Fibroblast of lung (primary cell): Measurements from ENCODE around the gene CFAP57. TPM values are rescaled to one million over a fixed set of nuclear protein-coding genes. Genes with fewer than 3 reads are reported as not detected.

Experiments
- DNase-seq, 2 donors: peaks; one replicate each; pipeline versions ENCODE4 v3.0.0 to v3.0.0-alpha.2; 2010; ENCODE audit warnings: low read depth in 2 of 2
- H2AFZ ChIP-seq: 2 replicates; pipeline ENCODE4 v1.5.1; 2012; ENCODE audit warnings: low read length, control low read depth, inconsistent platforms
- H3K27ac ChIP-seq: 2 replicates; pipeline ENCODE4 v1.5.1; 2011; ENCODE audit warnings: low read length, control low read depth; ENCODE audit not compliant: insufficient read depth
- H3K27me3 ChIP-seq: 2 replicates; pipeline ENCODE4 v1.5.1; 2011; ENCODE audit warnings: mild to moderate bottlenecking, low read length; ENCODE audit not compliant: control insufficient read depth, insufficient read depth
- H3K36me3 ChIP-seq: 2 replicates; pipeline ENCODE4 v1.5.1; 2011; ENCODE audit warnings: low read length; ENCODE audit not compliant: control insufficient read depth, insufficient read depth
- H3K4me1 ChIP-seq: 2 replicates; pipeline ENCODE4 v1.5.1; 2011; ENCODE audit warnings: low read length; ENCODE audit not compliant: control insufficient read depth, insufficient read depth; ENCODE audit errors: extremely low read depth
- H3K4me2 ChIP-seq: 2 replicates; pipeline ENCODE4 v1.5.1; 2011; ENCODE audit warnings: low read length, control low read depth; ENCODE audit not compliant: insufficient read depth; ENCODE audit errors: extremely low read depth
- H3K4me3 ChIP-seq, 4 experiments: fragments of 200-600 bp in 1 of 4; sonication (generic) in 1 of 4; replicated peaks in 1 of 4; 2 replicates each; pipeline ENCODE4 v1.5.1; 2011 to 2016; ENCODE audit warnings: low read length in 4 of 4, low read depth in 3 of 4, mild to moderate bottlenecking in 3 of 4, control low read depth in 2 of 4, inconsistent platforms in 1 of 4, mixed read lengths in 1 of 4; ENCODE audit not compliant: insufficient read depth in 1 of 4; ENCODE audit errors: control extremely low read depth in 1 of 4
- H3K79me2 ChIP-seq: 2 replicates; pipeline ENCODE4 v1.5.1; 2012; ENCODE audit warnings: mild to moderate bottlenecking, low read length, inconsistent platforms; ENCODE audit not compliant: control insufficient read depth, insufficient read depth
- H3K9ac ChIP-seq: 2 replicates; pipeline ENCODE4 v1.5.1; 2011; ENCODE audit warnings: mild to moderate bottlenecking, low read length, control low read depth; ENCODE audit not compliant: insufficient read depth
- H3K9me3 ChIP-seq: 2 replicates; pipeline ENCODE4 v1.5.1; 2012; ENCODE audit warnings: low read depth, low read length; ENCODE audit not compliant: control insufficient read depth, insufficient read depth
- H4K20me1 ChIP-seq: 2 replicates; pipeline ENCODE4 v1.5.1; 2011; ENCODE audit warnings: low read length; ENCODE audit not compliant: control insufficient read depth, insufficient read depth; ENCODE audit errors: extremely low read depth
- CTCF ChIP-seq, 2 donors: IDR thresholded peaks in 1 of 2; conservative IDR thresholded peaks in 1 of 2; 1 replicate in 1 of 2; 2 replicates in 1 of 2; pipeline ENCODE4 v1.5.1; 2011 to 2012; ENCODE audit warnings: low read length in 2 of 2, control low read depth in 1 of 2, inconsistent platforms in 1 of 2, low read depth in 1 of 2, mild to moderate bottlenecking in 1 of 2
- EZH2 ChIP-seq: IDR thresholded peaks from 2 replicates; pipeline ENCODE4 v1.5.1; 2012; ENCODE audit warnings: low read length, control low read depth, mild to moderate bottlenecking; ENCODE audit errors: missing control alignments
- polyA plus RNA-seq, 2 donors: library from polyadenylated mRNA; depleted of rRNA in 1 of 2; stranded (reverse) in 1 of 2; unstranded in 1 of 2; fragments of >200 nt; gene quantifications; 2 replicates each; pipeline ENCODE4 v1.2.1, GENCODE V29; 2011 to 2012; ENCODE audit warnings: missing spikeins in 1 of 2
- total RNA-seq: library from RNA; depleted of rRNA; stranded (reverse); fragments of >200 nt; gene quantifications from 2 replicates; pipeline ENCODE4 v1.2.1, GENCODE V29; 2014

The CFAP57 gene
- total and polyA plus RNA-seq, 2 donors (not counting 1 experiment from before 2014, with no cell fraction given), result 0.17 to 0.22 TPM

GRCh38 chr1:43203859-43204258, 31.7 kb downstream of the CFAP57 start:
- Histone ChIP-seq H3K27me3 (no peaks in the 10 kb centered on the region), H4K20me1 (no peaks in the 10 kb centered on the region), H3K9me3 (no peaks in the 10 kb centered on the region), H3K4me3 (no peak overlapping the region), H3K4me2 (no peak overlapping the region), H2AFZ (no peak overlapping the region), H3K36me3 (no peaks in the 10 kb centered on the region), H3K9ac (no peak overlapping the region), H3K79me2 (no peaks in the 10 kb centered on the region), H3K4me1 (peaks cover 24% of the 10 kb centered on the region), H3K27ac (no peak overlapping the region)
- DNase-seq, result no peak
- TF ChIP-seq CTCF (conservative IDR thresholded peaks at IDR 0.05 in 1 of 2, IDR thresholded peaks at IDR 0.05 in 1 of 2; ENCODE audit: low read depth in 1 of 2, low read length in 2 of 2) (no peak), EZH2 (no peak)

- Histone ChIP-seq H2AFZ (no peak overlapping the region), H3K27ac (no peak overlapping the region), H3K27me3 (no peaks in the 10 kb centered on the region), H3K79me2 (no peaks in the 10 kb centered on the region), H3K4me3 (no peak overlapping the region), H3K9me3 (no peaks in the 10 kb centered on the region), H3K9ac (no peak overlapping the region), H3K36me3 (no peaks in the 10 kb centered on the region), H3K4me2 (no peak overlapping the region), H3K4me1 (peaks cover 24% of the 10 kb centered on the region), H4K20me1 (no peaks in the 10 kb centered on the region)
- no peak for TF ChIP-seq EZH2
- no peak for TF ChIP-seq CTCF (conservative IDR thresholded peaks at IDR 0.05 in 1 of 2, IDR thresholded peaks at IDR 0.05 in 1 of 2; ENCODE audit: low read depth in 1 of 2, low read length in 2 of 2)
- no peak for DNase-seq
Measured at GRCh38 chr1:43204394-43204793, 32.3 kb downstream of the CFAP57 start.

- Histone ChIP-seq H3K36me3 (no peaks in the 10 kb centered on the region), H3K4me1 (peaks cover 24% of the 10 kb centered on the region), H4K20me1 (no peaks in the 10 kb centered on the region), H3K4me3 (no peak overlapping the region), H3K79me2 (no peaks in the 10 kb centered on the region), H3K27me3 (no peaks in the 10 kb centered on the region), H3K4me2 (no peak overlapping the region), H3K27ac (peak overlapping the region; percentile 89), H3K9me3 (no peaks in the 10 kb centered on the region), H2AFZ (peak overlapping the region; percentile 40), H3K9ac (no peak overlapping the region)
- TF ChIP-seq EZH2 (no peak), CTCF (conservative IDR thresholded peaks at IDR 0.05 in 1 of 2, IDR thresholded peaks at IDR 0.05 in 1 of 2; ENCODE audit: low read depth in 1 of 2, low read length in 2 of 2) (no peak)
- peak; percentile 17 to 54 for DNase-seq
Measured at GRCh38 chr1:43205671-43206070, 33.5 kb downstream of the CFAP57 start.
